Choroid plexus epithelial cell (primary cell): ENCODE results near the gene FRMPD4.

Source experiments
- DNase-seq: peaks from one replicate; pipeline ENCODE4 v3.0.0-alpha.2; 2010; ENCODE audit warnings: low read depth
- H3K4me3 ChIP-seq: 2 replicates; pipeline ENCODE4 v1.5.1; 2011; ENCODE audit warnings: low read depth, mild to moderate bottlenecking, control low read depth, low read length, moderate library complexity
- CTCF ChIP-seq: conservative IDR thresholded peaks from 2 replicates; pipeline ENCODE4 v1.5.1; 2011; ENCODE audit warnings: low read depth, mild to moderate bottlenecking, control low read depth, inconsistent platforms, low read length, moderate library complexity

The FRMPD4 gene

GRCh38 chrX:12309040-12309743 is 170.9 kb downstream of the FRMPD4 start:
- no peak for TF ChIP-seq CTCF
- no peak for DNase-seq
- no peak overlapping the region for H3K4me3 ChIP-seq

GRCh38 chrX:12309744-12310076 is 171.4 kb downstream of the FRMPD4 start:
- no peak overlapping the region for H3K4me3 ChIP-seq
- DNase-seq, result no peak
- no peak for TF ChIP-seq CTCF

GRCh38 chrX:12314651-12315050 is 176.4 kb downstream of the FRMPD4 start:
- no peak for TF ChIP-seq CTCF
- no peak overlapping the region for H3K4me3 ChIP-seq
- no peak for DNase-seq

- no peak for TF ChIP-seq CTCF
- no peak for DNase-seq
- no peak overlapping the region for H3K4me3 ChIP-seq
Observed at GRCh38 chrX:12315526-12315925, 177.3 kb downstream of the FRMPD4 start.

- no peak for TF ChIP-seq CTCF
- no peak for DNase-seq
Observed at GRCh38 chrX:12319003-12319519, 180.8 kb downstream of the FRMPD4 start.

GRCh38 chrX:12319992-12320391 is 181.7 kb downstream of the FRMPD4 start:
- no peak for TF ChIP-seq CTCF
- no peak overlapping the region for H3K4me3 ChIP-seq
- DNase-seq, result no peak

More at GRCh38 chrX:12319003-12319519, 180.8 kb downstream of the FRMPD4 start:
- no peak overlapping the region for H3K4me3 ChIP-seq

GRCh38 chrX:12322031-12322430 is 183.8 kb downstream of the FRMPD4 start:
- no peak overlapping the region for H3K4me3 ChIP-seq
- no peak for TF ChIP-seq CTCF
- DNase-seq, result no peak
